ENCODE measurements around the gene COX4I1.

Gene COX4I1

GRCh38 chr16:85765767-85766166, 33.7 kb upstream of the COX4I1 start:
- no peak for TF ChIP-seq FOXM1 (IDR thresholded peaks at IDR 0.05; ENCODE audit: borderline replicate concordance)
- TF ChIP-seq HDGF (IDR thresholded peaks at IDR 0.05; ENCODE audit: borderline replicate concordance), result no peak
- no peak for TF ChIP-seq FOXA1 (IDR thresholded peaks at IDR 0.05)
- TF ChIP-seq TARDBP (IDR thresholded peaks at IDR 0.05), result no peak
- TF ChIP-seq FOXK2 (IDR thresholded peaks at IDR 0.05), result no peak
- TF ChIP-seq ZNF384 (IDR thresholded peaks at IDR 0.05), result no peak
- TF ChIP-seq LEF1 (IDR thresholded peaks at IDR 0.05; ENCODE audit: borderline replicate concordance), result no peak
- no peak for TF ChIP-seq CTBP1 (IDR thresholded peaks at IDR 0.05; ENCODE audit: borderline replicate concordance)
- TF ChIP-seq L3MBTL2 (conservative IDR thresholded peaks at IDR 0.05), result no peak
- TF ChIP-seq ELF4 (IDR thresholded peaks at IDR 0.05), result no peak
- no peak for TF ChIP-seq PKNOX1 (IDR thresholded peaks at IDR 0.05)
- no peak for TF ChIP-seq NFRKB (IDR thresholded peaks at IDR 0.05)
- TF ChIP-seq ARNT (IDR thresholded peaks at IDR 0.05), result no peak
- no peak for TF ChIP-seq SUZ12 (IDR thresholded peaks at IDR 0.05)
- no peak for TF ChIP-seq BHLHE40 (IDR thresholded peaks at IDR 0.05; ENCODE audit: borderline replicate concordance)
- POLR2A ChIA-PET, result no interaction called here
- CTCF ChIA-PET, result interaction anchor here (1.0 kb wide), 1 partner anchor 106 kb away, joined by 3 read pairs; no protein-coding TSS in a partner anchor
- DNase-seq (ENCODE audit: extremely low spot score), result no peak

- no peak for TF ChIP-seq L3MBTL2 (conservative IDR thresholded peaks at IDR 0.05)
- TF ChIP-seq BHLHE40 (IDR thresholded peaks at IDR 0.05; ENCODE audit: borderline replicate concordance), result no peak
- no peak for TF ChIP-seq TARDBP (IDR thresholded peaks at IDR 0.05)
- TF ChIP-seq LEF1 (IDR thresholded peaks at IDR 0.05; ENCODE audit: borderline replicate concordance), result no peak
- TF ChIP-seq SUZ12 (IDR thresholded peaks at IDR 0.05), result no peak
- POLR2A ChIA-PET, result no interaction called here
- CTCF ChIA-PET, result interaction anchor here (0.7 kb wide), 1 partner anchor 52 kb away, joined by 3 read pairs; no protein-coding TSS in a partner anchor
- DNase-seq (ENCODE audit: extremely low spot score), result no peak
Measured at GRCh38 chr16:85767531-85767930, 32.0 kb upstream of the COX4I1 start.

- POLR2A ChIA-PET, result no interaction called here
- CTCF ChIA-PET, result interaction anchor here (0.7 kb wide), 1 partner anchor 51 kb away, joined by 3 read pairs; no protein-coding TSS in a partner anchor
- no peak for DNase-seq (ENCODE audit: extremely low spot score)
- TF ChIP-seq ZNF384 (IDR thresholded peaks at IDR 0.05) (no peak), PKNOX1 (IDR thresholded peaks at IDR 0.05) (no peak), TARDBP (IDR thresholded peaks at IDR 0.05) (no peak), LEF1 (IDR thresholded peaks at IDR 0.05; ENCODE audit: borderline replicate concordance) (no peak), ELF4 (IDR thresholded peaks at IDR 0.05) (no peak), SP1 (IDR thresholded peaks at IDR 0.05) (no peak), FOXM1 (IDR thresholded peaks at IDR 0.05; ENCODE audit: borderline replicate concordance) (no peak), L3MBTL2 (conservative IDR thresholded peaks at IDR 0.05) (no peak), ARNT (IDR thresholded peaks at IDR 0.05) (no peak), FOXK2 (IDR thresholded peaks at IDR 0.05) (no peak), NFRKB (IDR thresholded peaks at IDR 0.05) (no peak), SUZ12 (IDR thresholded peaks at IDR 0.05) (no peak), FOXA1 (IDR thresholded peaks at IDR 0.05) (no peak), BHLHE40 (IDR thresholded peaks at IDR 0.05; ENCODE audit: borderline replicate concordance) (no peak)
Measured at GRCh38 chr16:85768199-85768598, 31.3 kb upstream of the COX4I1 start.

GRCh38 chr16:85770741-85771140, 28.8 kb upstream of the COX4I1 start:
- DNase-seq (ENCODE audit: extremely low spot score), result no peak
- TF ChIP-seq SP1 (IDR thresholded peaks at IDR 0.05), result no peak
- no peak for TF ChIP-seq FOXA1 (IDR thresholded peaks at IDR 0.05)
- no peak for TF ChIP-seq LEF1 (IDR thresholded peaks at IDR 0.05; ENCODE audit: borderline replicate concordance)
- no peak for TF ChIP-seq SUZ12 (IDR thresholded peaks at IDR 0.05)
- no peak for TF ChIP-seq FOXK2 (IDR thresholded peaks at IDR 0.05)
- TF ChIP-seq CTBP1 (IDR thresholded peaks at IDR 0.05; ENCODE audit: borderline replicate concordance), result no peak
- TF ChIP-seq ZNF384 (IDR thresholded peaks at IDR 0.05), result no peak
- TF ChIP-seq FOXM1 (IDR thresholded peaks at IDR 0.05; ENCODE audit: borderline replicate concordance), result no peak
- no peak for TF ChIP-seq L3MBTL2 (conservative IDR thresholded peaks at IDR 0.05)
- no peak for TF ChIP-seq ARNT (IDR thresholded peaks at IDR 0.05)
- no peak for TF ChIP-seq BHLHE40 (IDR thresholded peaks at IDR 0.05; ENCODE audit: borderline replicate concordance)
- no peak for TF ChIP-seq PKNOX1 (IDR thresholded peaks at IDR 0.05)
- no peak for TF ChIP-seq ELF4 (IDR thresholded peaks at IDR 0.05)
- no peak for TF ChIP-seq TARDBP (IDR thresholded peaks at IDR 0.05)
- TF ChIP-seq HDGF (IDR thresholded peaks at IDR 0.05; ENCODE audit: borderline replicate concordance), result no peak
- no peak for TF ChIP-seq NFRKB (IDR thresholded peaks at IDR 0.05)
- POLR2A ChIA-PET, result no interaction called here
- CTCF ChIA-PET, result no interaction called here

GRCh38 chr16:85773044-85773443, 26.5 kb upstream of the COX4I1 start:
- TF ChIP-seq FOXA1 (IDR thresholded peaks at IDR 0.05) (no peak), ARNT (IDR thresholded peaks at IDR 0.05) (no peak), BHLHE40 (IDR thresholded peaks at IDR 0.05; ENCODE audit: borderline replicate concordance) (no peak), CTBP1 (IDR thresholded peaks at IDR 0.05; ENCODE audit: borderline replicate concordance) (no peak), TARDBP (IDR thresholded peaks at IDR 0.05) (no peak), NFRKB (IDR thresholded peaks at IDR 0.05) (no peak), L3MBTL2 (conservative IDR thresholded peaks at IDR 0.05) (no peak), ZNF384 (IDR thresholded peaks at IDR 0.05) (no peak), FOXK2 (IDR thresholded peaks at IDR 0.05) (no peak), SP1 (IDR thresholded peaks at IDR 0.05) (no peak), HDGF (IDR thresholded peaks at IDR 0.05; ENCODE audit: borderline replicate concordance) (no peak), SUZ12 (IDR thresholded peaks at IDR 0.05) (no peak), FOXM1 (IDR thresholded peaks at IDR 0.05; ENCODE audit: borderline replicate concordance) (no peak)
- POLR2A ChIA-PET, result no interaction called here
- DNase-seq (ENCODE audit: extremely low spot score), result no peak
- CTCF ChIA-PET, result no interaction called here

- ChIA-PET CTCF (interaction anchor here (0.7 kb wide), 1 partner anchor 521 kb away, joined by 3 read pairs; no protein-coding TSS in a partner anchor), POLR2A (no interaction called here)
- TF ChIP-seq LEF1 (IDR thresholded peaks at IDR 0.05; ENCODE audit: borderline replicate concordance), result no peak
- DNase-seq (ENCODE audit: extremely low spot score), result no peak
Measured at GRCh38 chr16:85774136-85774535, 25.4 kb upstream of the COX4I1 start.

All from HEK293T (cell line).